Activated naive CD4-positive, alpha-beta T cell treated with anti-CD3 and anti-CD28 coated beads for 36 hours (primary cell): ENCODE results near the gene SMC6. TPM values are rescaled to one million over a fixed set of nuclear protein-coding genes. Genes with fewer than 3 reads are reported as not detected.

Source experiments
- CTCF ChIA-PET: fragments of 350-600 bp; sonication (Branson Sonifier 250); formaldehyde crosslinking; loops from one replicate; lab custom pipeline; 2021; ENCODE audit warnings: antibody characterized with exemption; lab: Charles Lee
- DNase-seq: peaks from one replicate; pipeline ENCODE4 v3.0.0-alpha.2; 2020
- H3K27ac Mint-ChIP-seq: one replicate; pipeline ENCODE4 v1.8.0; 2021; ENCODE audit warnings: mild to moderate bottlenecking, mixed read lengths
- H3K27me3 Mint-ChIP-seq: one replicate; pipeline ENCODE4 v1.8.0; 2021; ENCODE audit warnings: low read depth, mixed read lengths
- H3K36me3 Mint-ChIP-seq: one replicate; pipeline ENCODE4 v1.8.0; 2021; ENCODE audit warnings: low read depth, mixed read lengths
- H3K4me1 Mint-ChIP-seq: one replicate; pipeline ENCODE4 v1.8.0; 2021; ENCODE audit warnings: low read depth, mixed read lengths
- H3K4me3 Mint-ChIP-seq: one replicate; pipeline ENCODE4 v1.8.0; 2021; ENCODE audit warnings: mild to moderate bottlenecking, moderate library complexity, mixed read lengths
- H3K9me3 Mint-ChIP-seq: one replicate; pipeline ENCODE4 v1.8.0; 2021; ENCODE audit warnings: mixed read lengths
- intact Hi-C: fragments of 100-400 bp; cut with micrococcal nuclease; formaldehyde crosslinking; loops from one replicate; pipeline ENCODE4 v1.15.1; 2023
- total RNA-seq, 2 experiments: library from RNA; stranded (reverse); gene quantifications; one replicate each; pipeline ENCODE4 v1.2.3, GENCODE V29; 2021

SMC6 gene
- total RNA-seq, 2 experiments from 2014 or later, result 21.6 to 22.8 TPM

DNA sequence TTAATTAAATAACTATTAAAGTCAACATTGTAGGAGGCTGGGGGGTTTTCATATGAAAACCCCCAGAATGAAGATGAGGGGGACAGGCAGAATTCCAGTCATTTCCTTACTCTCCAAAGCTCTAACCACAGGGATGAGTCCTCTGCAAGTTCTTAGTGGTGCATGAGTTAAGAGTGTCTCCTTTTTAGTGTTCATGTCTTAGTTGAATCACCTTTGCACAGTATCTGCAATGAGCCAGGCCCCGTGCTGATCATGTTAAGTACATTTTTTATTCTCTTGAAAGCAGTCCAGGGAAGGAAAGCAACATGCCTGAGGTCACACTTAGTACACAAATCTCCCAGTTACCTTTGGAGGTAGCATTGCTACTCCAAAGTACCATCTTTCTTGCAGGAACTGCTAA, 36.9 kb upstream of the SMC6 start:
- no peak for DNase-seq
- H3K4me3 Mint-ChIP-seq, result no peak overlapping the region
- H3K27me3 Mint-ChIP-seq, result peaks cover 33% of the 10 kb centered on the region
- intact Hi-C loops, result no loop called here
- H3K36me3 Mint-ChIP-seq, result no peaks in the 10 kb centered on the region
- no peak overlapping the region for H3K27ac Mint-ChIP-seq
- H3K4me1 Mint-ChIP-seq, result no peaks in the 10 kb centered on the region
- CTCF ChIA-PET, result no interaction called here
- H3K9me3 Mint-ChIP-seq, result no peaks in the 10 kb centered on the region

DNA sequence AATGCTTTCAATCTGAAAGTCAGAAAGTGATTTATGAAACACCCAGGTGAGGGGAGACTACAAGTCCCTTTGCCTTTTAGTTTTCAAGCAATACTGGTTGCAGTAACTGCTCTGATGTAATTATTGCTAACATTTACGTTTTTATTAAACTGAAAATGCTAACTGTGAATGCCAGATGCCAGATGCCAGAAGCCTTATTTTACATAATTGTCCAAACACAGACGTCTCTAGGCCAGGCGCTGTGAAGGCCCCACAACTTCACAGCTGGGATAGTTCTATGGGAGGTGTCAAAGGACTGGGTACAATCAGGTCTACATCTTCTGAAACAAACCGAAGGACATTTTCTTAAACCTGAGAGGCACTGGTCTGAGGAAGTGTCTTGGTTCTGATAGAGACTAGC, 35.2 kb upstream of the SMC6 start:
- Mint-ChIP-seq H3K36me3 (peaks cover 4% of the 10 kb centered on the region), H3K4me3 (no peak overlapping the region), H3K9me3 (peaks cover 10% of the 10 kb centered on the region), H3K4me1 (no peaks in the 10 kb centered on the region), H3K27ac (no peak overlapping the region), H3K27me3 (peaks cover 25% of the 10 kb centered on the region)
- intact Hi-C loops, result no loop called here
- no peak for DNase-seq
- CTCF ChIA-PET, result no interaction called here

DNA sequence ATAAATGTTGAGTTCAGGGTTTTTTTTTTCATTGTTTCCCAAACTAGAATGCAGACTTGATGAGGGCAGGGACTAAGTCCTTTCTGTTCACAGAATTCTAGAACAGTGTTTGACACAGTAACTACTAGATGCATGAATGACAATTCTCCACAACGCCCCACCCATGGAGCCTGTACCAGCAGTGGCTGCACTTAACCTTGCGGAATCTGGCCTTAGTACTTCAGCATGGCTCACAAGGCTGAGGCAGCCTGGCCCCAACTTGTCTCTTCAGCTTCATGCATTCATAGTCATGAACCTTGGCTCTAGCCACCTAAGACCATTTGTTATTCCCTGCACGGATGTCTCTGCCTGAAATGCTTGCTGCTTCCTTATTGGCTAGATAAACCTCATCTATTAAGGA, 33.1 kb upstream of the SMC6 start:
- intact Hi-C loops, result no loop called here
- peaks cover 13% of the 10 kb centered on the region for H3K27me3 Mint-ChIP-seq
- H3K27ac Mint-ChIP-seq, result no peak overlapping the region
- peaks cover 11% of the 10 kb centered on the region for H3K36me3 Mint-ChIP-seq
- H3K4me1 Mint-ChIP-seq, result no peaks in the 10 kb centered on the region
- peaks cover 11% of the 10 kb centered on the region for H3K9me3 Mint-ChIP-seq
- CTCF ChIA-PET, result no interaction called here
- H3K4me3 Mint-ChIP-seq, result no peak overlapping the region
- no peak for DNase-seq

DNA sequence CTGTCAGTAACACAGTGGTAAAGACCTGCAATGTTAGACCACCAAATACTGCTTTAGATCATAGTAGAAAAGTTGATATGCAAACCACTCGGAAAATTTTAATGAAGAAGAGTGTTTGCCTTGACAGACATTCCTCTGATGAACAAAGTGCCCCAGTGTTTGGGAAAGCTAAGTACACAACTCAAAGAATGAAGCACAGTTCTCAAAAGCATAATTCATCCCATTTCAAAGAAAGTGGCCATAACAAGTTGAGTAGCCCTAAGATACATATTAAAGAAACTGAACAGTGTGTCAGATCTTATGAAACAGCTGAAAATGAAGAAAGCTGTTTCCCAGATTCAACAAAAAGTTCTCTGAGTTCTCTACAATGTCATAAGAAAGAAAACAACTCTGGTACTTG, 27.9 kb upstream of the SMC6 start:
- intact Hi-C loops, result no loop called here
- no peak overlapping the region for H3K27ac Mint-ChIP-seq
- no peak overlapping the region for H3K4me3 Mint-ChIP-seq
- CTCF ChIA-PET, result no interaction called here
- H3K36me3 Mint-ChIP-seq, result peaks cover 35% of the 10 kb centered on the region
- H3K4me1 Mint-ChIP-seq, result no peaks in the 10 kb centered on the region
- peaks cover 11% of the 10 kb centered on the region for H3K9me3 Mint-ChIP-seq
- no peaks in the 10 kb centered on the region for H3K27me3 Mint-ChIP-seq
- DNase-seq, result no peak

DNA sequence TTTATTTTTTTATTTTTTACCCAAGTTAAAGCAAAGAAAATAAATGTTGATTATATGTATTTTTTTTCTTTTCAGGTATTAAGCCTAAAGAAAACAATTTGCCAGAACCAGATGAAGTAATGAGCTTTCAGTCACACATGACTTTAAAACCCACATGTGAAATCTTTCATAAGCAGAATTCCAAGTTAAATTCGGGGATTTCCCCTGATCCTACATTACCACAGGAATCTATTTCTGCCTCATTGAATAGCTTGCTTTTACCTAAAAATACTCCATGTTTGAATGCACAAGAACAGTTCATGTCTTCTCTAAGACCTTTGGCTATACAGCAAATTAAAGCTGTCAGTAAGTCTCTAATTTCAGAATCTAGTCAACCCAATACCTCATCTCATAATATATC, 26.9 kb upstream of the SMC6 start:
- CTCF ChIA-PET, result interaction anchor here (0.7 kb wide), 1 partner anchor 301 kb away, joined by 4 read pairs; no protein-coding TSS in a partner anchor

DNA sequence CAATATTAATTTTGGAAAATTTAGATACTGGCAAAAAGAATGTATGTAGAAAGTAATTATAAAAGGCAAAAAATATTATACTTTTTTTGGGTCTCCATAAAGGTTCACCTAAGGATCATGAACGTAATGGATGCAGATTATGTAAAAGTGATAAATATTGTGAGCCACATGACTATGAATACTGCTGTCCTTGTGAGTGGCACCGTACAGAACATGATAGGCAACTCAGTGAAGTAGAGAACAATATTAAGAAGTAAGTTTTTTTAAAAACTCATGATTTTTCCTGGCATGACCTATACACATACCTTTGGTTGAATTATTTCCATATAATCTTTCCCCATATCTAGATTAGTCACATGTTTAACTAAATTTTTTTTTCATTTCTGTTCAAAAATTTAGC, 18.9 kb upstream of the SMC6 start:
- intact Hi-C loops, result no loop called here
- CTCF ChIA-PET, result interaction anchor here (0.5 kb wide), 1 partner anchor 60 kb away, joined by 3 read pairs; no protein-coding TSS in a partner anchor
- no peak for DNase-seq

More for the DNA sequence above, 26.9 kb upstream of the SMC6 start:
- H3K27me3 Mint-ChIP-seq, result no peaks in the 10 kb centered on the region
- intact Hi-C loops, result no loop called here
- no peak overlapping the region for H3K27ac Mint-ChIP-seq
- H3K4me1 Mint-ChIP-seq, result no peaks in the 10 kb centered on the region
- peaks cover 11% of the 10 kb centered on the region for H3K9me3 Mint-ChIP-seq
- peaks cover 38% of the 10 kb centered on the region for H3K36me3 Mint-ChIP-seq
- H3K4me3 Mint-ChIP-seq, result no peak overlapping the region
- DNase-seq, result no peak

DNA sequence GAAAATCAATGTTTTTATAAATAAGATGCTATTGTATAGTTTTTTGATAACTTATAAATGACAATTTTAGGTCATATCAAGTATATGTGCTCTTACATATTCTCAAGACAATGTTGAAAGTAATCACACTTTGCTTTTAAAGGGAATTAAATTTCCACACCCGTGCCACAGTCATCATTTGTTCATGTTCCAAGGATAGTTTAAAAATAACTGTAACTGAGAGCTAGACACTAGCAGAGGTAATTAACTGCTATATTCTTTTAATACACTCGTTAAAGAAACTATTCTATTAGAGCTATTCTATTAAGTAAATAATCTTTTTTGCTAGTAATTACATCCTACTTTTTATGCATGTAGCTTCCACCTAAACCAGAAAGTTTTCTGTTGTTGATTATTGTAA, 18.3 kb upstream of the SMC6 start:
- no peaks in the 10 kb centered on the region for H3K27me3 Mint-ChIP-seq
- no peak for DNase-seq
- H3K4me3 Mint-ChIP-seq, result no peak overlapping the region
- intact Hi-C loops, result no loop called here
- no peaks in the 10 kb centered on the region for H3K9me3 Mint-ChIP-seq
- peaks cover 24% of the 10 kb centered on the region for H3K36me3 Mint-ChIP-seq
- no peak overlapping the region for H3K27ac Mint-ChIP-seq
- CTCF ChIA-PET, result no interaction called here
- no peaks in the 10 kb centered on the region for H3K4me1 Mint-ChIP-seq

More for the DNA sequence above, 18.9 kb upstream of the SMC6 start:
- Mint-ChIP-seq H3K4me1 (no peaks in the 10 kb centered on the region), H3K4me3 (no peak overlapping the region), H3K36me3 (peaks cover 21% of the 10 kb centered on the region), H3K9me3 (no peaks in the 10 kb centered on the region), H3K27me3 (no peaks in the 10 kb centered on the region), H3K27ac (no peak overlapping the region)

DNA sequence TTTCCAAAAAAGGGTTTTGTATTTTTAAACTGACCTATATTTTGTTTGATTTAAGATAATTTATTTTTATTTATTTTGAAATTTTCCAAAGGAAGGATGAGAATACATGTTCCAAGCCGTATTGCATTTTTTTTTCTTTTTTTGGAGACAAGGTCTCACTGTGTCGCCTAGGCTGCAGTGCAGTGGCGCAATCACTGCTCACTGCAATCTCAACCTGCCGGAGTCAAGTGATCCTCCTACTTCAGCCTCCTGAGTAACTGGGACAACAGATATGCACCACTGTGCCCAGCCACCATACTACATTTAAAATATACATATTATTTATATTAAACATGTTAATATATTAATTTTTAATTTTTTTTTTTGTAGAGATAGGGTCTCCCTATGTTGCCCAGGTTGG, 15.3 kb upstream of the SMC6 start:
- H3K4me3 Mint-ChIP-seq, result no peak overlapping the region
- H3K27me3 Mint-ChIP-seq, result no peaks in the 10 kb centered on the region
- DNase-seq, result no peak
- intact Hi-C loops, result no loop called here
- CTCF ChIA-PET, result no interaction called here
- peaks cover 17% of the 10 kb centered on the region for H3K36me3 Mint-ChIP-seq
- H3K27ac Mint-ChIP-seq, result no peak overlapping the region
- no peaks in the 10 kb centered on the region for H3K4me1 Mint-ChIP-seq
- no peaks in the 10 kb centered on the region for H3K9me3 Mint-ChIP-seq

DNA sequence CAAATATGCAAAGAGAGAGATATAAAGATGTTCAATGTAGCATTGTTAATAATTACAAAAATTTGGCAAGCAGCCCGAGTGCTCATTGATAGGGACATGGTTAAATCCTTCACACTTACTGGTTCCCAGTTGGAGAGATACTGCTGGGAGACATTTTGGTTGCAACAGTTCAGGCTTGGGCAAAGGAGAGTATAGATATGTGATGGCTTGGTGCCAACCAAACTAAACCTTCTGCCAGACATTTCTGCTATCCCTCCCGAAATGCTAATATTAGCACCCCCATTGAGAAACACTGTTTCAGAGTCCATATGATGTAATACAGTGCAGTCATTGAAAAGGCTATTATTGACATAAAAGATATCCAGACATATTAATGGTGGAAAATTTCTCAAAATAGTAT, 11.8 kb upstream of the SMC6 start:
- CTCF ChIA-PET, result no interaction called here
- no peak for DNase-seq
- no peaks in the 10 kb centered on the region for H3K9me3 Mint-ChIP-seq
- intact Hi-C loops, result no loop called here
- H3K4me1 Mint-ChIP-seq, result no peaks in the 10 kb centered on the region
- H3K4me3 Mint-ChIP-seq, result no peak overlapping the region
- no peaks in the 10 kb centered on the region for H3K27me3 Mint-ChIP-seq
- H3K27ac Mint-ChIP-seq, result no peak overlapping the region
- peaks cover 26% of the 10 kb centered on the region for H3K36me3 Mint-ChIP-seq

DNA sequence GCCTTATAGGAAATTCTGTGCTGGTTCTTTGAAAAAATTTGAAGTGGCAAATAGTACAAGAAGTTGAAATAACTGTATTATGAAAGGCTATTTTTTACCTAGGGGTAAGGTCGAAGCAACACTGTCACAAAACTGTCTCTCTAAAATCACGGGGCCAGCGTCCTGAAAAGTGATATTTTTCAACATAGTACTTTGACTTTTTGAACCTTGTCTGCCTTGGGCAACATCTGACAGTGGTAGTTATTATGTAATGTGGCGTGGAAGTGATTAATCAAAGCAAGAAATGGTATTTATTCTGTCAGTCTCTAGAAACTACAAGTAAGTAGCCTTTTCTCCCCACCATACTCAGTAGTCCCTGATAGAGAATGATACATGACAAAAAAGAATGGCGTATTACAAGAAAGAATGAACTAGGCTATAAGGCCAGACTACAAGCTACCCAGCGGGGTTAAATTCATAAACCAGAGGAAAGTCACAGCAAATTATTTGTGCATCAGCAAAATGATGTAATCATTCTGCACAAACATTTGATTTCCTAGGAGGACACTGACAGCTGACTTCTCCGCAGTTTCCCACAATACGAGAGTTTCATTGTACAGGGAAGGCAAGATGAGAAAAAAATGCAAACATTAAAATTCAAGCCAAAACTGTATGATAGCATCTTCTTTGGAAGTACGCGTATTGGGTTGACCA, 10.2 kb upstream of the SMC6 start:
- H3K27ac Mint-ChIP-seq, result no peak overlapping the region
- H3K27me3 Mint-ChIP-seq, result no peaks in the 10 kb centered on the region
- peaks cover 27% of the 10 kb centered on the region for H3K36me3 Mint-ChIP-seq
- CTCF ChIA-PET, result no interaction called here
- no peak for DNase-seq
- intact Hi-C loops, result no loop called here
- H3K4me1 Mint-ChIP-seq, result no peaks in the 10 kb centered on the region
- no peak overlapping the region for H3K4me3 Mint-ChIP-seq
- H3K9me3 Mint-ChIP-seq, result no peaks in the 10 kb centered on the region

DNA sequence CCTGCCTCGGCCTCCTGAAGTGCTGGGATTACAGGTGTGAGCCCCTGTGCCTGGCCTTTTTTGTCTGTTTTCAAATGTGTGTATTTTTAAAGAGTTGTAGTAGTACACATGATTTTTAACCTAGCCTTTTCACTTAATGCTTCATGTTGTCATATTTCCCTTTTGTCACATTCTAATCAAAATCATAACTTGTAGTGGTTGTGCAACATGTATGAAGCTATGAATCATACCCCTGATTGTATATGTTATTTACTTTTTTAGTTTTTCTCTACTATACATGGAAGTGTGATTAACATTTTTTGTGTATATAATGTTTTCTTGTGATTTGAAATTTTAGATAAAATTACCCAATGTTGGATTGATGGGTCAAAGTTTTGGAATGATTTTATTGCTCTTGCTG, 8.8 kb upstream of the SMC6 start:
- Mint-ChIP-seq H3K36me3 (peaks cover 26% of the 10 kb centered on the region), H3K4me3 (no peak overlapping the region), H3K4me1 (no peaks in the 10 kb centered on the region), H3K27ac (no peak overlapping the region), H3K9me3 (no peaks in the 10 kb centered on the region), H3K27me3 (no peaks in the 10 kb centered on the region)
- CTCF ChIA-PET, result no interaction called here
- intact Hi-C loops, result no loop called here
- no peak for DNase-seq

DNA sequence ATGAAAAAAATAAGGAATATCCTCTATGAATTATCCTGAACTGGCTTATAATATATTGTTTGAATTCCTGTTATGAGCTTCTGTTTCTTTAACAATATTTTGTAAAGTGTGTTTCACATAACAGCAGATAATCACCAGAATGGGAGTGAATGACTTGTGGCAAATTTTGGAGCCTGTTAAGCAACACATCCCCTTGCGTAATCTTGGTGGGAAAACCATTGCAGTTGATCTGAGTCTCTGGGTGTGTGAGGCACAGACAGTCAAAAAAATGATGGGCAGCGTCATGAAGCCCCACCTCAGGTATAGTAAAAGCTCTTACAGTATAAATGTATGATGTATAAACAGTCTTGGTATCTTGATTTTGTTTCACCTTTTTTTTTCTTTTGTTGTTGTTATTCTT, 6.2 kb upstream of the SMC6 start:
- Mint-ChIP-seq H3K27me3 (no peaks in the 10 kb centered on the region), H3K4me3 (no peak overlapping the region), H3K4me1 (peaks cover 6% of the 10 kb centered on the region), H3K9me3 (no peaks in the 10 kb centered on the region), H3K27ac (no peak overlapping the region), H3K36me3 (peaks cover 20% of the 10 kb centered on the region)
- intact Hi-C loops, result loop anchor here (10.0 kb wide), 1 partner anchor 1585 kb away; no protein-coding TSS in a partner anchor
- DNase-seq, result no peak
- CTCF ChIA-PET, result interaction anchor here (0.6 kb wide), 1 partner anchor 71 kb away, joined by 3 read pairs; no protein-coding TSS in a partner anchor

DNA sequence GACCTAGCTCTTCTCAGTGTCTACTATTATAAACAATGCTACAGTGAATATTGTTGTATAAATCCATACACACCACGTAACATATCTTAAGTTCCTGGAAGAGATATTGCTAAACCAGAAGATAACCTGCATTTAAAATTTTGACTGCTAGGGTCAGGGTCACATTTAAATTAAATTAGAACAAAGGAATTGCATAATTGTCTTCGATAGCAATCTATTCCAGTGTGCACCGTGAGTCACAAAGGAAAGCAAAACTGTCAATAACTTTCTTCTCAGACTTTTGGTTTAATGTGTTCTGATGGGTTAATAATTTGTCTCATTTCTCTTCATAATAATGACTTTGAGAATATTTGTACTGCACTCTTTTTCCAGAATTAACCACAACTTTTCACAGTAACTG, 4.5 kb upstream of the SMC6 start:
- CTCF ChIA-PET, result no interaction called here
- Mint-ChIP-seq H3K27ac (no peak overlapping the region), H3K27me3 (no peaks in the 10 kb centered on the region), H3K4me1 (peaks cover 8% of the 10 kb centered on the region), H3K4me3 (no peak overlapping the region), H3K36me3 (peaks cover 13% of the 10 kb centered on the region), H3K9me3 (no peaks in the 10 kb centered on the region)
- intact Hi-C loops, result loop anchor here (10.0 kb wide), 1 partner anchor 1587 kb away; no protein-coding TSS in a partner anchor
- DNase-seq, result no peak
